Esophagus muscularis mucosa (tissue), 4 donors: ENCODE results near the gene ATE1.

Source experiments
- CTCF ChIP-seq, 3 experiments: fragments of 200-600 bp in 2 of 3; fragments of 450-650 bp in 1 of 3; sonication (generic) in 2 of 3; IDR thresholded peaks; one replicate each; pipeline ENCODE4 v1.5.1; 2017 to 2019; ENCODE audit warnings: antibody characterized with exemption in 3 of 3, mild to moderate bottlenecking in 2 of 3, moderate library complexity in 1 of 3
- EP300 ChIP-seq: sonication (generic); formaldehyde crosslinking; IDR thresholded peaks from one replicate; pipeline ENCODE4 v1.6.1; 2017; ENCODE audit warnings: antibody characterized with exemption
- POLR2A ChIP-seq: fragments of 450-650 bp; IDR thresholded peaks from one replicate; pipeline ENCODE4 v1.6.1; 2017; ENCODE audit warnings: antibody characterized with exemption, moderate library complexity, mild to moderate bottlenecking, low read depth
- POLR2AphosphoS5 ChIP-seq, 2 donors: sonication (generic); formaldehyde crosslinking; IDR thresholded peaks; one replicate each; pipeline ENCODE4 v1.6.1; 2017; ENCODE audit warnings: antibody characterized with exemption in 2 of 2

GRCh38 chr10:121818599-121818998 lies 109.2 kb downstream of the ATE1 start:
- no peak for TF ChIP-seq CTCF (IDR thresholded peaks at IDR 0.05)
- no peak for TF ChIP-seq POLR2A
- no peak for TF ChIP-seq EP300
- TF ChIP-seq POLR2AphosphoS5 (IDR thresholded peaks at IDR 0.05) = no peak
